Activated T-helper 1 cell treated with anti-CD3 and anti-CD28 coated beads, Interleukin-12 subunit alpha, Interleukin-12 subunit beta, Interleukin-2, Interleukin-4 antibody, amounts not matched to agents 30 ng/mL and 10 ng/mL and 1 ng/mL, durations not matched to agents 14 hours and 24 hours and 36 hours (primary cell): Measurements from ENCODE around the gene BRCA1. TPM values are rescaled to one million over a fixed set of nuclear protein-coding genes. Genes with fewer than 3 reads are reported as not detected.
"Not testable (repeated sequence)": the region's sequence is repeated elsewhere in the genome, so short reads cannot be mapped to it uniquely, and the experiment has no call there.

Experiments
- DNase-seq: peaks from one replicate; pipeline ENCODE4 v3.0.0; 2021; ENCODE audit warnings: low spot score
- H3K27ac Mint-ChIP-seq: one replicate; pipeline ENCODE4 v1.8.0; 2021; ENCODE audit warnings: mild to moderate bottlenecking, mixed read lengths
- H3K27me3 Mint-ChIP-seq: one replicate; pipeline ENCODE4 v1.8.0; 2022; ENCODE audit warnings: mild to moderate bottlenecking, moderate library complexity, mixed read lengths; ENCODE audit not compliant: insufficient read depth
- H3K36me3 Mint-ChIP-seq: one replicate; pipeline ENCODE4 v1.8.0; 2021; ENCODE audit warnings: low read depth, mixed read lengths
- H3K4me1 Mint-ChIP-seq: one replicate; pipeline ENCODE4 v1.8.0; 2021; ENCODE audit warnings: low read depth, mixed read lengths
- H3K4me3 Mint-ChIP-seq: one replicate; pipeline ENCODE4 v1.8.0; 2021; ENCODE audit warnings: mild to moderate bottlenecking, moderate library complexity, mixed read lengths
- H3K9me3 Mint-ChIP-seq: one replicate; pipeline ENCODE4 v1.8.0; 2021; ENCODE audit warnings: mixed read lengths
- intact Hi-C: fragments of 100-400 bp; cut with micrococcal nuclease; formaldehyde crosslinking; loops from one replicate; pipeline ENCODE4 v1.15.1; 2024
- total RNA-seq: library from RNA; stranded (reverse); gene quantifications from 2 replicates; pipeline ENCODE4 v1.2.3, GENCODE V29; 2022

BRCA1 gene
- total RNA-seq, 1 donor from 2014 or later, result 79.8 TPM

- Mint-ChIP-seq H3K9me3 (no peaks in the 10 kb centered on the region), H3K4me3 (peak overlapping the region; percentile 99), H3K4me1 (peaks cover 24% of the 10 kb centered on the region), H3K27me3 (no peaks in the 10 kb centered on the region), H3K27ac (peak overlapping the region; percentile 99), H3K36me3 (peaks cover 21% of the 10 kb centered on the region)
- no peak for DNase-seq
- intact Hi-C loops, result loop anchor here (1.0 to 10.0 kb wide), 11 partner anchors 44 to 551 kb away; partner anchors contain the start of genes AARSD1, BECN1, IFI35 and PSMC3IP
Observed at GRCh38 chr17:43125967-43126910, 1.1 kb upstream of the BRCA1 start.

GRCh38 chr17:43118679-43119615, 6.2 kb downstream of the BRCA1 start:
- H3K36me3 Mint-ChIP-seq, result peaks cover 15% of the 10 kb centered on the region
- H3K9me3 Mint-ChIP-seq, result no peaks in the 10 kb centered on the region
- DNase-seq, result no peak
- intact Hi-C loops, result no loop called here
- no peak overlapping the region for H3K4me3 Mint-ChIP-seq
- no peaks in the 10 kb centered on the region for H3K27me3 Mint-ChIP-seq
- no peaks in the 10 kb centered on the region for H3K4me1 Mint-ChIP-seq
- H3K27ac Mint-ChIP-seq, result no peak overlapping the region

- DNase-seq, result no peak
- intact Hi-C loops, result no loop called here
- H3K27ac Mint-ChIP-seq, result no peak overlapping the region
- no peaks in the 10 kb centered on the region for H3K27me3 Mint-ChIP-seq
- H3K9me3 Mint-ChIP-seq, result no peaks in the 10 kb centered on the region
- H3K36me3 Mint-ChIP-seq, result peaks cover 19% of the 10 kb centered on the region
- H3K4me3 Mint-ChIP-seq, result no peak overlapping the region
- H3K4me1 Mint-ChIP-seq, result no peaks in the 10 kb centered on the region
Observed at GRCh38 chr17:43114151-43114552, 11.0 kb downstream of the BRCA1 start.

GRCh38 chr17:43106552-43106951, 18.6 kb downstream of the BRCA1 start:
- no peak for DNase-seq
- intact Hi-C loops, result no loop called here
- H3K27me3 Mint-ChIP-seq, result no peaks in the 10 kb centered on the region
- H3K36me3 Mint-ChIP-seq, result peaks cover 18% of the 10 kb centered on the region
- no peaks in the 10 kb centered on the region for H3K9me3 Mint-ChIP-seq
- H3K4me3 Mint-ChIP-seq, result no peak overlapping the region
- H3K4me1 Mint-ChIP-seq, result no peaks in the 10 kb centered on the region
- no peak overlapping the region for H3K27ac Mint-ChIP-seq

GRCh38 chr17:43105146-43105545, 20.0 kb downstream of the BRCA1 start:
- Mint-ChIP-seq H3K4me3 (no peak overlapping the region), H3K27me3 (no peaks in the 10 kb centered on the region), H3K4me1 (no peaks in the 10 kb centered on the region), H3K27ac (no peak overlapping the region), H3K9me3 (no peaks in the 10 kb centered on the region), H3K36me3 (peaks cover 18% of the 10 kb centered on the region)
- DNase-seq, result no peak
- intact Hi-C loops, result no loop called here

- intact Hi-C loops, result no loop called here
- no peak overlapping the region for H3K4me3 Mint-ChIP-seq
- peaks cover 18% of the 10 kb centered on the region for H3K36me3 Mint-ChIP-seq
- no peaks in the 10 kb centered on the region for H3K27me3 Mint-ChIP-seq
- no peak overlapping the region for H3K27ac Mint-ChIP-seq
- no peak for DNase-seq
- no peaks in the 10 kb centered on the region for H3K4me1 Mint-ChIP-seq
- no peaks in the 10 kb centered on the region for H3K9me3 Mint-ChIP-seq
Observed at GRCh38 chr17:43104665-43105064, 20.5 kb downstream of the BRCA1 start.

- intact Hi-C loops, DNase-seq, H3K9me3 Mint-ChIP-seq, H3K27ac Mint-ChIP-seq, H3K4me1 Mint-ChIP-seq, H3K27me3 Mint-ChIP-seq, H3K4me3 Mint-ChIP-seq: not testable (repeated sequence)
- H3K36me3 Mint-ChIP-seq, result peaks cover 39% of the 10 kb centered on the region
Observed at GRCh38 chr17:43095364-43095763, 29.8 kb downstream of the BRCA1 start.

GRCh38 chr17:43094129-43094835, 30.9 kb downstream of the BRCA1 start:
- Mint-ChIP-seq H3K27me3 (no peaks in the 10 kb centered on the region), H3K9me3 (no peaks in the 10 kb centered on the region), H3K4me1 (no peaks in the 10 kb centered on the region), H3K4me3 (no peak overlapping the region), H3K36me3 (peaks cover 39% of the 10 kb centered on the region), H3K27ac (no peak overlapping the region)
- intact Hi-C loops, result no loop called here
- no peak for DNase-seq

GRCh38 chr17:43092901-43093300, 32.3 kb downstream of the BRCA1 start:
- H3K4me3 Mint-ChIP-seq, result no peak overlapping the region
- H3K9me3 Mint-ChIP-seq, result no peaks in the 10 kb centered on the region
- intact Hi-C loops, result no loop called here
- no peak for DNase-seq
- no peak overlapping the region for H3K27ac Mint-ChIP-seq
- H3K36me3 Mint-ChIP-seq, result peaks cover 44% of the 10 kb centered on the region
- H3K27me3 Mint-ChIP-seq, result no peaks in the 10 kb centered on the region
- H3K4me1 Mint-ChIP-seq, result no peaks in the 10 kb centered on the region

- Mint-ChIP-seq H3K4me3 (no peak overlapping the region), H3K36me3 (peaks cover 39% of the 10 kb centered on the region)
Observed at GRCh38 chr17:43090022-43090421, 35.1 kb downstream of the BRCA1 start.

GRCh38 chr17:43085474-43085873, 39.7 kb downstream of the BRCA1 start:
- Mint-ChIP-seq H3K9me3 (no peaks in the 10 kb centered on the region), H3K36me3 (peaks cover 22% of the 10 kb centered on the region), H3K4me1 (no peaks in the 10 kb centered on the region), H3K27me3 (no peaks in the 10 kb centered on the region), H3K27ac (no peak overlapping the region), H3K4me3 (no peak overlapping the region)
- DNase-seq, result no peak
- intact Hi-C loops, result no loop called here

More at GRCh38 chr17:43090022-43090421, 35.1 kb downstream of the BRCA1 start:
- intact Hi-C loops, result no loop called here
- Mint-ChIP-seq H3K4me1 (no peaks in the 10 kb centered on the region), H3K27me3 (no peaks in the 10 kb centered on the region), H3K27ac (no peak overlapping the region), H3K9me3 (no peaks in the 10 kb centered on the region)
- DNase-seq, result no peak

GRCh38 chr17:43079641-43080302, 45.4 kb downstream of the BRCA1 start:
- no peaks in the 10 kb centered on the region for H3K9me3 Mint-ChIP-seq
- H3K36me3 Mint-ChIP-seq, result peaks cover 15% of the 10 kb centered on the region
- intact Hi-C loops, result no loop called here
- H3K27ac Mint-ChIP-seq, result no peak overlapping the region
- DNase-seq, result no peak
- no peak overlapping the region for H3K4me3 Mint-ChIP-seq
- no peaks in the 10 kb centered on the region for H3K4me1 Mint-ChIP-seq
- H3K27me3 Mint-ChIP-seq, result no peaks in the 10 kb centered on the region
